Activated CD8-positive, alpha-beta memory T cell treated with anti-CD3 and anti-CD28 coated beads for 48 hours (primary cell): ENCODE measurements around the gene KAT2B.

ENCODE experiments used
- DNase-seq, 3 experiments: peaks; one replicate each; pipeline ENCODE4 v3.0.0-alpha.2; 2020; ENCODE audit warnings: low read depth in 2 of 3, low spot score in 2 of 3

The KAT2B gene

GRCh38 chr3:20141851-20142250 is 101.6 kb downstream of the KAT2B start:
- no peak for DNase-seq

DNA sequence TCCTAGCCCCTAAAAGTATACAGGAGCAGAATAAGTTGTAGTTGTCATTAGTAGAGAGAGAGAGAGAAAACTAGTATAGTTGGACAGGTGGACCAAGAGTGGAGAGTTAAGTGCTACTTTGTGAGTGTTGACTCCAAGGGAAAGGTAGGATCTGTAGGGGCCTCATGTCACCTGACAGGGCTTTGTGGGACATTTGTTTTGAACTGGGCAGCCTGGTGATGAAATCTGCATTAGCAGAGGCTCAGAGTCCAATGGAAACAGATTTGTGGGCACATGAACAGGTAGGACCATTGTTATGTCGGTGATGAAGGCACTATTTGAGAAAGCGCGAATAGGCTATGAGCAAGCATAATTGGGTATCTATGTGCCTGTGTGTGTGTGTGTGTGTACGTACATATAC is 102.3 kb downstream of the KAT2B start:
- DNase-seq: no peak

DNA sequence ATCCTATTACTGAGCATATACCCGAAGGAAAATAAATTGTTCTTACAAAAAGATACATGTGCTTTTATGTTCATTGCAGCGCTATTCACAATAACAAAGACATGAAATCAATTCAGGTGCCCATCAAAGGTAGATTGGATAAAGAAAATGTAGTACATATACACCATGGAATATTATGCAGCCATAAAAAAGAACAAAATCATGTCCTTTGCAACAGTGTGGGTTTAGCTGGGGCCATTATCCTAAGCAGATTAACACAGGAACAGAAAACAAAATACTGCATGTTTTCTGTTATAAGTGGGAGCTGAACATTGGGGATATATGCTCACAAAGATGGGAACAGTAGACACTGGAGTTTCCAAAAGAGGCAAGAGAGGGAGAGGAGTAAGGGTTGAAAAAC is 103.3 kb downstream of the KAT2B start:
- DNase-seq: no peak

- no peak for DNase-seq
These were observed 105.6 kb downstream of the KAT2B start for GRCh38 chr3:20145874-20146273.

- no peak for DNase-seq
These were observed 106.1 kb downstream of the KAT2B start for GRCh38 chr3:20146301-20146700.

DNA sequence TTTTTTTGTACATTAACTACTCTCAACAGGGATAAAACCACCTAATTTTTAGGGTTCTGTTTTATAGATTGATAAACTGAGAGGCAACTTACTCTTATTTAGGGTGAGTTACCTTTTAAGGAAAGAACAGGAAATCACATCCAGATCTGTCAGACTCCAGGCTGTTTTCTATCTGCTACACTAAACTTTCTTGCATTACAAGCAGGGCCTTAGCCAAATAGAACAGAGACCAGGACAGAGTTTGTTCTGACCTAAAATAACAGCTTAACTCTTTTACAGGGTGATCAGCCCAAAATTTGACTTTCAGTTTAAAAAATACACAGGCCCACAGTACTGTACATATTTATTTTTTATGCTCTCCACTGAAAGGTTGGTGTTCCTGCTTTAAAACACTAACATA is 107.1 kb downstream of the KAT2B start:
- no peak for DNase-seq

- no peak for DNase-seq
These were observed 108.2 kb downstream of the KAT2B start for GRCh38 chr3:20148466-20148865.

GRCh38 chr3:20154078-20154477 is 113.8 kb downstream of the KAT2B start:
- DNase-seq: no peak

DNA sequence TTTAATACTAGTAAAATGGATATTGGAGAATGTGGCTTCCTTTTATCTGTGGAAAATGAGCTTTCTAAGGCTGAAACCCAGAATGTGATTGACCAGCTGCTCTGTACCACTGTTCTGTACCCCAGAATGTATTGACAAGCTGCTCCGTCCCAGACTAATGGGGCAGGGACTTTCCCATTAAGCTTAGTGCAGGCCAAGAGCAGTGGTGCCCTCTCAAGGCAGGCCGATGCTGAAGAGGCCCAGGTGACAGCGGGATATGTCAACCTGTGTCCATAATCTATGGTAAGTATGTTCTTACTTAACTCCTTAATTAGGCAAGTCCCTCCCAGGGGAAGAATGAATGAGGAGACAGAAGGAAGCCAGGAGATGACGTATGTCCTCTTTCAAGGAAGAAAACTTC is 114.7 kb downstream of the KAT2B start:
- no peak for DNase-seq

GRCh38 chr3:20160230-20160629 is 120.0 kb downstream of the KAT2B start:
- no peak for DNase-seq

DNA sequence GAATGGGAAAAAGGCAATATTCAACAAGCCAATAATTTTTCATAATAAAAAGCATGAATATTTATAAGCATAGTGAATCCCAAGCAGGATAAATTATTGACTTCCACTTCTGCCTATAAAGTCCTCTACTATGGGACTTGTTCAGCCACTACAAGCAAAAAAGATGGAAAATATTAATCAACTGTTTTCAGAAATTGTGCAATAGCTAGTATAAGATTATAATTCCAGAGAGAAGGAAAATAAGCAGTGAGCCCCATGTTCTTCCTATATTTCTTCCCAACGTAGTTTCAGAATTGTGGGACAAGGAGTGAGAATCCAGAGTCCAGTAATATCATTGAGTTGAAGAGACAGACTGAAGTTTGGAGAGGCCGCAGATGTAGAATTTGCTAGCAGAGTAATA is 121.5 kb downstream of the KAT2B start:
- no peak for DNase-seq

- no peak for DNase-seq
These were observed 133.7 kb downstream of the KAT2B start for GRCh38 chr3:20173844-20174410.

- DNase-seq: no peak
These were observed 141.0 kb downstream of the KAT2B start for GRCh38 chr3:20181276-20181675.

- DNase-seq: no peak
These were observed 142.0 kb downstream of the KAT2B start for GRCh38 chr3:20182206-20182605.

DNA sequence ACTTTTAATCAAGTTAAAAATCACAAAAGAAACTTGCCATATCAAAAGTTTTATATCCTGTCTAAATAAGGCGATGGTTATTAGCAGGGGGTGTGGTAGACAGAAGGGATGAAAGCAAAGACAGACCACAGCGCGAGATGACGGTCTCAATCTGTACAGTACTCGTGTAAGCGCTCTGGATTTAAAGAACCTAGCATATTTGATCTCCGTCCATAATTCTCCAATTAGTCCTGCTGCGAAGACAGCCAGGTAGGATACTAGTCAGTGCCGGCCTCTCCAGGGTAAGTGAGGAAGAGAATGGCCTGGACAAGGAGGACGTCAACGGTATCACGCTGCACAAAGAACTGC is 145.1 kb downstream of the KAT2B start:
- no peak for DNase-seq

DNA sequence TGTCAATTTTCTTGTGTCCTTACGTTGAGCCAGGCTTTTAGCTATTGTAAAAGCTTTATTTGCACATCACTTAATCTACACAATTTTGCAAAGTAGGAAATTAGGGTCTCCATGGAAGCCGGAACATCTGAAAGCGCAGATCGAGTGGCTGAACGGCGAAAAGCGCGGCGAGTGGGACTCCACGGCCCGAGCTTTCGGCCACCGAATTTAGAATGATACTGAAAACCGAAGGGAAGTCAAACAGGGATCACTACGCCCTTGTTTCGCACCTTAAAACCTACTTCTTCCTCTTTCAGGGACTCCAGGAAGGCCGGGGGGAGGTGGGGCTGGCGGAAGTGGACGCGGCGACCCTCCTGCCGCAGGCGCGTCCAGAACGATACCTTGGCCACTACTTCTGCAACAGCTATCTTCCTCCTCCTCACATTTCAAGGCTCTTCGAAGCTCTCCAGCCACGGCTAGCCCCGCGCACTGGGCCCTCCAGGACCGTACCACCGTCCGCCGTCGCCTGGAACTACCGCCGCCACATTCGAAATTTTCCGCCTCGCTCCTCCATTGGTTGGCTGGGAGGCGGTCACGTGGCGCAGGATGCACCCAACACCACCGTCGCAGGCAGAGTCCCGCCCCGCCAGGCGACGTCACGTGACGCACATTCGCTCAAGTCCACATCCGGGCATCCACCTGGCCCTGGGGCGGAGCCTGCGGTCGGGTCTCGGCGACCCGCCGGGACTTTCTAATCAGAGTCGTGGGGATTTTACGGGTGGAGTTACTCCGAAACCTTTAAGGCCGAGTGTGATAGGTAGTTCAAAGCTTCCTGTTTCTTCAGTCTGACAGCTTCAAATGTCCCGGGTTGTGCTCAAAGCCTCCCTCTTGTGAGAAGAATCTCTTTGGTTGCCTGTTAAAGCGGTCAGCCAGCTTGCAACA is 145.7 kb downstream of the KAT2B start, which contains the start of gene SGO1:
TSS of gene SGO1 (minus strand) at position 528 of the 921 bp plus-strand sequence. CDS start 2,179 bp downstream, outside the sequence.
- DNase-seq: peak; percentile 94 to 98 (median 96)

DNA sequence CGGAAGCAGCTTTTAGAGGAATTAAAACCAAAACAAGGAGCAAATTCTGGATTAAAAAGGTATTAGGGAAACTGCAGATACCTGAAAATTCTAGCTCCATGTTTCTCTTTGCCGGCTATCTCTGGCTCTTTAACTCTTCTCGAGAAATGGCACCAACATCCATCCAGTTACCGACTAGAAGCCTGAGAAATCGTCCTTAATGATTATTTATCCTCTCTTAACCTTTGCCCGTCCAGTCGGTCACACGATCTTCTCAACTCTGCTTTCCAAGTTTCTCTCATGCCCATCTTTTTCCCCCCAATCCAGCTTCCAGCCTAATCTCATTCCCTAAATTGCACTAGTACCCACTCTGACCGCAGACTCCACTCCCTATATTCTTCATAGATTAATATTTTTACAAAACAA is 146.4 kb downstream of the KAT2B start:
- no peak for DNase-seq

DNA sequence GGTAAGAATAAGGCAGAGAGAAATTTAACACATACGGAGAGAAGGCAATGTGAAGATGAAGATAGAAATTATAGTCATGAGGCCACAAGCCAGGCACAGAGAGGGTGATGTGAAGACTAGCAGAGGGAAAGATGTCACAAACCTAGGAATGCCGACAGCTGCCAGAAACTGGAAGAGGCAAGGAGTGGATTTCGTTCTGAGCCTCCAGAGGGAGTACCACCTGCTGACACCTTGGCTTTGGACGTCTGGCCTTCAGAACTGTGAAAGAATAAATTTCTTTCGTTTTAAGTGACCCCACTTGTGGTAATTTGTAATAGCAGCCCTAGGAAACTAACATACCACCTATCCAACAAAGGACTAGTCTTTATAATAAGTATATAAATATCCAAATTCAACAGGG is 150.7 kb downstream of the KAT2B start:
- no peak for DNase-seq

- no peak for DNase-seq
These were observed 154.7 kb downstream of the KAT2B start for GRCh38 chr3:20194793-20195460.

GRCh38 chr3:20197775-20198174 is 157.5 kb downstream of the KAT2B start:
- no peak for DNase-seq

DNA sequence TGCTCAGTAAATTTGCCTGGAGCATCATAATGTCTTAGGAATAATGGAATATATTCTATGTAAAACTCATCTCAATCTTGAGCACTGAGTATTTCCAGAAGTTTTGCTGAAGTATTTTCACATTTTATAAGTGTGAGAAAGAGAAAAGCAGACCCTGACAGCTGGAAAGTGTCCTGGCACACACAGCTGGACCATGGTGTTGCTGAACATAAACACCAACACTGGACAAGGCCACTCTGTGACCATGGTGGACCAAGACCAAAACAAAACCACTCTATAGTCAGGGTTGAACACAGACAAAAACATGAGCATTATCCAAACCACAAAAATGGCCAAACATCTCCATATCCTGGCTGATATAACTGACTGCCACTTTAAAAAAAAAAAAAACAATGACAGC is 160.9 kb downstream of the KAT2B start:
- DNase-seq: no peak
